ENCODE results near the gene SNTA1. TPM values are rescaled to one million over a fixed set of nuclear protein-coding genes. Genes with fewer than 3 reads are reported as not detected.

Gene SNTA1
- total and polyA plus RNA-seq, 2 of the 8 experiments (the other 6 are each of a cell fraction or from before 2014, with no cell fraction given), result 4.5 to 8.0 TPM

- no peak for TF ChIP-seq KDM5A (IDR thresholded peaks at IDR 0.05; ENCODE audit: low read length)
These were observed 34.6 kb downstream of the SNTA1 start (continued) for GRCh38 chr20:33408716-33409654.

Measured in H1 (cell line).